Ecto neural progenitor cell (in vitro differentiated cells): Measurements from ENCODE around the gene PCP4L1.

ENCODE experiments used
- DNase-seq: peaks from one replicate; pipeline ENCODE4 v3.0.0-alpha.2; 2018; ENCODE audit warnings: low spot score

PCP4L1 gene

GRCh38 chr1:161266836-161267235 is 8.3 kb downstream of the PCP4L1 start:
- no peak for DNase-seq

GRCh38 chr1:161267321-161267720 is 8.8 kb downstream of the PCP4L1 start:
- DNase-seq, result no peak

GRCh38 chr1:161273402-161273801 is 14.9 kb downstream of the PCP4L1 start:
- no peak for DNase-seq

GRCh38 chr1:161274874-161275273 is 16.3 kb downstream of the PCP4L1 start:
- DNase-seq, result no peak

GRCh38 chr1:161282991-161283390 is 24.4 kb downstream of the PCP4L1 start:
- DNase-seq, result no peak

GRCh38 chr1:161285113-161285512 is 26.6 kb downstream of the PCP4L1 start:
- no peak for DNase-seq

GRCh38 chr1:161285521-161285920 is 27.0 kb downstream of the PCP4L1 start:
- no peak for DNase-seq

- no peak for DNase-seq
These were observed 29.0 kb downstream of the PCP4L1 start for GRCh38 chr1:161287482-161288054.

GRCh38 chr1:161290779-161291178 is 32.2 kb downstream of the PCP4L1 start:
- DNase-seq, result no peak

- DNase-seq, result no peak
These were observed 38.9 kb downstream of the PCP4L1 start for GRCh38 chr1:161297415-161297814.

GRCh38 chr1:161298116-161298515 is 39.6 kb downstream of the PCP4L1 start:
- DNase-seq, result no peak

GRCh38 chr1:161299347-161299746 is 40.8 kb downstream of the PCP4L1 start:
- DNase-seq, result no peak

- no peak for DNase-seq
These were observed 41.9 kb downstream of the PCP4L1 start for GRCh38 chr1:161300478-161300877.

- DNase-seq, result no peak
These were observed 46.7 kb downstream of the PCP4L1 start for GRCh38 chr1:161304927-161305866.

- peak; percentile 89 for DNase-seq
These were observed 47.4 kb downstream of the PCP4L1 start for GRCh38 chr1:161305867-161306519.

- no peak for DNase-seq
These were observed 48.8 kb downstream of the PCP4L1 start for GRCh38 chr1:161307230-161307768.

GRCh38 chr1:161307892-161308638 is 49.5 kb downstream of the PCP4L1 start:
- no peak for DNase-seq

- no peak for DNase-seq
These were observed 51.3 kb downstream of the PCP4L1 start, which contains the start of gene MPZ for GRCh38 chr1:161309868-161310267. Gene MPZ (minus strand): TSS chr1:161309968. CDS start chr1:161309905, 63 bp downstream.

GRCh38 chr1:161311595-161312181 is 53.1 kb downstream of the PCP4L1 start:
- no peak for DNase-seq

GRCh38 chr1:161313554-161314200 is 55.1 kb downstream of the PCP4L1 start:
- DNase-seq, result no peak
